OCI-LY7 (cell line): ENCODE data around the gene VWA2.

Source experiments
- EZH2phosphoT487 ChIP-seq: fragments of 200-600 bp; sonication (generic); IDR thresholded peaks from 2 replicates; pipeline ENCODE4 v1.6.1; 2018; ENCODE audit warnings: low read depth, borderline replicate concordance, mild to moderate bottlenecking, mixed run types, antibody characterized with exemption, low read length, moderate library complexity, mixed read lengths
- TF ChIP-seq, protein P1 (sequence below): fragments of 200-600 bp; sonication (generic); conservative IDR thresholded peaks from 2 replicates; pipeline ENCODE4 v1.5.1; 2014; ENCODE audit warnings: mild to moderate bottlenecking, antibody characterized with exemption, low read length, moderate library complexity, mixed read lengths

GRCh38 chr10:114220281-114220680, 18.8 kb upstream of the VWA2 start:
- TF ChIP-seq, protein P1, sequence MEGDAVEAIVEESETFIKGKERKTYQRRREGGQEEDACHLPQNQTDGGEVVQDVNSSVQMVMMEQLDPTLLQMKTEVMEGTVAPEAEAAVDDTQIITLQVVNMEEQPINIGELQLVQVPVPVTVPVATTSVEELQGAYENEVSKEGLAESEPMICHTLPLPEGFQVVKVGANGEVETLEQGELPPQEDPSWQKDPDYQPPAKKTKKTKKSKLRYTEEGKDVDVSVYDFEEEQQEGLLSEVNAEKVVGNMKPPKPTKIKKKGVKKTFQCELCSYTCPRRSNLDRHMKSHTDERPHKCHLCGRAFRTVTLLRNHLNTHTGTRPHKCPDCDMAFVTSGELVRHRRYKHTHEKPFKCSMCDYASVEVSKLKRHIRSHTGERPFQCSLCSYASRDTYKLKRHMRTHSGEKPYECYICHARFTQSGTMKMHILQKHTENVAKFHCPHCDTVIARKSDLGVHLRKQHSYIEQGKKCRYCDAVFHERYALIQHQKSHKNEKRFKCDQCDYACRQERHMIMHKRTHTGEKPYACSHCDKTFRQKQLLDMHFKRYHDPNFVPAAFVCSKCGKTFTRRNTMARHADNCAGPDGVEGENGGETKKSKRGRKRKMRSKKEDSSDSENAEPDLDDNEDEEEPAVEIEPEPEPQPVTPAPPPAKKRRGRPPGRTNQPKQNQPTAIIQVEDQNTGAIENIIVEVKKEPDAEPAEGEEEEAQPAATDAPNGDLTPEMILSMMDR = no peak
- TF ChIP-seq EZH2phosphoT487 = no peak
